Ishikawa (cell line): ENCODE data around the gene COMMD7.

ENCODE experiments used
- CEBPB ChIP-seq: IDR thresholded peaks from 2 replicates; pipeline ENCODE4 v1.6.1; 2012
- CREB1 ChIP-seq: IDR thresholded peaks from 2 replicates; pipeline ENCODE4 v1.6.1; 2012; ENCODE audit warnings: low read depth
- EGR1 ChIP-seq: IDR thresholded peaks from 2 replicates; pipeline ENCODE4 v1.6.1; 2012
- EP300 ChIP-seq: IDR thresholded peaks from 2 replicates; pipeline ENCODE4 v1.6.1; 2012; ENCODE audit warnings: borderline replicate concordance
- FOXM1 ChIP-seq: IDR thresholded peaks from 2 replicates; pipeline ENCODE4 v1.6.1; 2012; ENCODE audit warnings: low read depth, borderline replicate concordance
- MAX ChIP-seq: IDR thresholded peaks from 2 replicates; pipeline ENCODE4 v1.6.1; 2012
- NFIC ChIP-seq: IDR thresholded peaks from 2 replicates; pipeline ENCODE4 v1.6.1; 2012
- RAD21 ChIP-seq: IDR thresholded peaks from 2 replicates; pipeline ENCODE4 v1.6.1; 2012; ENCODE audit warnings: low read depth
- TAF1 ChIP-seq: IDR thresholded peaks from 2 replicates; pipeline ENCODE4 v1.6.1; 2012; ENCODE audit warnings: low read depth, mild to moderate bottlenecking
- TCF12 ChIP-seq: IDR thresholded peaks from 2 replicates; pipeline ENCODE4 v1.6.1; 2012; ENCODE audit warnings: low read depth
- TEAD4 ChIP-seq: IDR thresholded peaks from 2 replicates; pipeline ENCODE4 v1.6.1; 2012
- YY1 ChIP-seq: IDR thresholded peaks from 2 replicates; pipeline ENCODE4 v1.6.1; 2012; ENCODE audit warnings: low read depth
- ZBTB7A ChIP-seq: IDR thresholded peaks from 2 replicates; pipeline ENCODE4 v1.6.1; 2012; ENCODE audit warnings: low read depth
- TF ChIP-seq, protein P1 (sequence below): IDR thresholded peaks from 2 replicates; pipeline ENCODE4 v1.6.1; 2012; ENCODE audit warnings: low read depth, mild to moderate bottlenecking
- TF ChIP-seq, protein P2 (sequence below): IDR thresholded peaks from 2 replicates; pipeline ENCODE4 v1.6.1; 2012

Gene COMMD7

GRCh38 chr20:32670773-32671455 lies 72.4 kb downstream of the COMMD7 start:
- TF ChIP-seq CEBPB: no peak

GRCh38 chr20:32667027-32667426 lies 76.2 kb downstream of the COMMD7 start:
- TF ChIP-seq YY1: no peak
- TF ChIP-seq CREB1: no peak
- no peak for TF ChIP-seq TAF1
- no peak for TF ChIP-seq CEBPB
- no peak for TF ChIP-seq TEAD4
- no peak for TF ChIP-seq RAD21
- TF ChIP-seq MAX: no peak
- TF ChIP-seq, protein P1, sequence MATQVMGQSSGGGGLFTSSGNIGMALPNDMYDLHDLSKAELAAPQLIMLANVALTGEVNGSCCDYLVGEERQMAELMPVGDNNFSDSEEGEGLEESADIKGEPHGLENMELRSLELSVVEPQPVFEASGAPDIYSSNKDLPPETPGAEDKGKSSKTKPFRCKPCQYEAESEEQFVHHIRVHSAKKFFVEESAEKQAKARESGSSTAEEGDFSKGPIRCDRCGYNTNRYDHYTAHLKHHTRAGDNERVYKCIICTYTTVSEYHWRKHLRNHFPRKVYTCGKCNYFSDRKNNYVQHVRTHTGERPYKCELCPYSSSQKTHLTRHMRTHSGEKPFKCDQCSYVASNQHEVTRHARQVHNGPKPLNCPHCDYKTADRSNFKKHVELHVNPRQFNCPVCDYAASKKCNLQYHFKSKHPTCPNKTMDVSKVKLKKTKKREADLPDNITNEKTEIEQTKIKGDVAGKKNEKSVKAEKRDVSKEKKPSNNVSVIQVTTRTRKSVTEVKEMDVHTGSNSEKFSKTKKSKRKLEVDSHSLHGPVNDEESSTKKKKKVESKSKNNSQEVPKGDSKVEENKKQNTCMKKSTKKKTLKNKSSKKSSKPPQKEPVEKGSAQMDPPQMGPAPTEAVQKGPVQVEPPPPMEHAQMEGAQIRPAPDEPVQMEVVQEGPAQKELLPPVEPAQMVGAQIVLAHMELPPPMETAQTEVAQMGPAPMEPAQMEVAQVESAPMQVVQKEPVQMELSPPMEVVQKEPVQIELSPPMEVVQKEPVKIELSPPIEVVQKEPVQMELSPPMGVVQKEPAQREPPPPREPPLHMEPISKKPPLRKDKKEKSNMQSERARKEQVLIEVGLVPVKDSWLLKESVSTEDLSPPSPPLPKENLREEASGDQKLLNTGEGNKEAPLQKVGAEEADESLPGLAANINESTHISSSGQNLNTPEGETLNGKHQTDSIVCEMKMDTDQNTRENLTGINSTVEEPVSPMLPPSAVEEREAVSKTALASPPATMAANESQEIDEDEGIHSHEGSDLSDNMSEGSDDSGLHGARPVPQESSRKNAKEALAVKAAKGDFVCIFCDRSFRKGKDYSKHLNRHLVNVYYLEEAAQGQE: no peak
- TF ChIP-seq ZBTB7A: no peak
- no peak for TF ChIP-seq TCF12
- TF ChIP-seq NFIC: no peak
- TF ChIP-seq, protein P2, sequence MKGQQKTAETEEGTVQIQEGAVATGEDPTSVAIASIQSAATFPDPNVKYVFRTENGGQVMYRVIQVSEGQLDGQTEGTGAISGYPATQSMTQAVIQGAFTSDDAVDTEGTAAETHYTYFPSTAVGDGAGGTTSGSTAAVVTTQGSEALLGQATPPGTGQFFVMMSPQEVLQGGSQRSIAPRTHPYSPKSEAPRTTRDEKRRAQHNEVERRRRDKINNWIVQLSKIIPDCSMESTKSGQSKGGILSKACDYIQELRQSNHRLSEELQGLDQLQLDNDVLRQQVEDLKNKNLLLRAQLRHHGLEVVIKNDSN: no peak
- no peak for TF ChIP-seq EP300
- no peak for TF ChIP-seq EGR1
- TF ChIP-seq FOXM1: no peak

- TF ChIP-seq EP300 (no peak), CEBPB (no peak), FOXM1 (no peak), TEAD4 (no peak), CREB1 (no peak), MAX (no peak), TCF12 (no peak), EGR1 (no peak), YY1 (no peak), TAF1 (no peak), ZBTB7A (no peak)
Observed at GRCh38 chr20:32664678-32665159, 78.5 kb downstream of the COMMD7 start.

GRCh38 chr20:32664012-32664677 lies 79.1 kb downstream of the COMMD7 start:
- TF ChIP-seq ZBTB7A (no peak), CEBPB (no peak), TCF12 (no peak), EP300 (no peak), EGR1 (no peak), MAX (no peak), CREB1 (no peak), RAD21 (no peak), FOXM1 (no peak), TAF1 (no peak)
- TF ChIP-seq, protein P2: no peak

DNA sequence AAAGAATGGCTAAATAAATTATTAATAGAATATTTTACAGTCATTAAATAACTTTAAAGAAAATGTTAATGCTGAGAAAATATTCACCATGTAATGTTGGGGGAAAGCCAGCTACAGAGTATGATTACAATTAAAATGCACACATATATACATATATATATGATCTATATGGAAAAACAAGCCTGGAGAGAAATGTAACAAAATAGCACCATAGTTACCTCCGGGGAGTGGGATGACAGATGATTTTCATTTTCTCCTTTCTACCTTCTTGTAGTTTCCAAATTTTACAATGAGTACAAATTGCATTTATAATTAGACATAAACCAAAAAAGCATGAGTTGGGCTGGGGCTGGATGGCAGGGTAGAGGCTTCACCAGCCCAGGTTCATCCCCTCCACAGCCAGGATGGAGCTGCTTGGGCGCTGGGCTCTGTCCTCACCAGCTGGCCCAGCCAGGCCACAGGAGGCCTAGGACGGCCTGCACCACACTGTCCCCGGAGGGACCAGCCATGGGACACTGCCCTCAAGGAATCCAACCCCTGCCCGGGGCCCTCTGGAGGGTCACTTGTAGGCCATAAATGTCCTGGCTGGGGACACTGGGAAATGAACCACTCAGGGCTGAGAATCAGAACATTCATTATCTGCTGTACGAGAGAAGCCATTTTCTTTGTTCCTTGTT lies 79.8 kb downstream of the COMMD7 start:
- TF ChIP-seq TAF1: no peak
- TF ChIP-seq, protein P2: no peak
- TF ChIP-seq MAX: no peak
- TF ChIP-seq FOXM1: no peak
- no peak for TF ChIP-seq TEAD4
- no peak for TF ChIP-seq CREB1
- no peak for TF ChIP-seq TCF12
- TF ChIP-seq CEBPB: no peak
- no peak for TF ChIP-seq EP300
- TF ChIP-seq ZBTB7A: no peak
- TF ChIP-seq EGR1: no peak
- TF ChIP-seq NFIC: no peak
- TF ChIP-seq RAD21: no peak
- TF ChIP-seq, protein P1: no peak
- TF ChIP-seq YY1: no peak
